Erythroblast (primary cell): Measurements from ENCODE around the gene SLC39A5.

Source experiments
- GATA1 ChIP-seq: IDR thresholded peaks from 2 replicates; pipeline ENCODE4 v1.6.1; 2011; ENCODE audit warnings: low read depth, mild to moderate bottlenecking, control low read depth, low read length, moderate library complexity
- POLR2A ChIP-seq: IDR thresholded peaks from 2 replicates; pipeline ENCODE4 v1.6.1; 2011; ENCODE audit warnings: mild to moderate bottlenecking, low read length

- TF ChIP-seq POLR2A: peak; percentile 3
- TF ChIP-seq GATA1: no peak
These were observed 757 bp downstream of the SLC39A5 start for GRCh38 chr12:56230432-56231183.
